ENCODE results near the gene LRRC7.

GRCh38 chr1:70085521-70085920 is 517.8 kb downstream of the LRRC7 start:
- TF ChIP-seq TEAD4 (IDR thresholded peaks at IDR 0.05; ENCODE audit: borderline replicate concordance, insufficient read depth) (no peak), EP300 (IDR thresholded peaks at IDR 0.05; ENCODE audit: borderline replicate concordance in 1 of 2, low read depth in 1 of 2, low read length in 1 of 2) (no peak), FOXM1 (IDR thresholded peaks at IDR 0.05; ENCODE audit: low read depth) (no peak), POLR2AphosphoS5 (IDR thresholded peaks at IDR 0.05; ENCODE audit: low read depth, low read length) (no peak), RXRA (IDR thresholded peaks at IDR 0.05; ENCODE audit: borderline replicate concordance, low read depth) (no peak), REST (IDR thresholded peaks at IDR 0.05; ENCODE audit: low read depth, low read length) (no peak), USF2 (IDR thresholded peaks at IDR 0.05; ENCODE audit: borderline replicate concordance, low read depth, low read length) (no peak), EZH2phosphoT487 (IDR thresholded peaks at IDR 0.05; ENCODE audit: borderline replicate concordance, low read depth) (no peak), TCF12 (IDR thresholded peaks at IDR 0.05) (no peak), MXI1 (IDR thresholded peaks at IDR 0.05; ENCODE audit: low read depth, low read length) (no peak), RFX5 (IDR thresholded peaks at IDR 0.05; ENCODE audit: low read length) (no peak)
- TF ChIP-seq, protein P1, sequence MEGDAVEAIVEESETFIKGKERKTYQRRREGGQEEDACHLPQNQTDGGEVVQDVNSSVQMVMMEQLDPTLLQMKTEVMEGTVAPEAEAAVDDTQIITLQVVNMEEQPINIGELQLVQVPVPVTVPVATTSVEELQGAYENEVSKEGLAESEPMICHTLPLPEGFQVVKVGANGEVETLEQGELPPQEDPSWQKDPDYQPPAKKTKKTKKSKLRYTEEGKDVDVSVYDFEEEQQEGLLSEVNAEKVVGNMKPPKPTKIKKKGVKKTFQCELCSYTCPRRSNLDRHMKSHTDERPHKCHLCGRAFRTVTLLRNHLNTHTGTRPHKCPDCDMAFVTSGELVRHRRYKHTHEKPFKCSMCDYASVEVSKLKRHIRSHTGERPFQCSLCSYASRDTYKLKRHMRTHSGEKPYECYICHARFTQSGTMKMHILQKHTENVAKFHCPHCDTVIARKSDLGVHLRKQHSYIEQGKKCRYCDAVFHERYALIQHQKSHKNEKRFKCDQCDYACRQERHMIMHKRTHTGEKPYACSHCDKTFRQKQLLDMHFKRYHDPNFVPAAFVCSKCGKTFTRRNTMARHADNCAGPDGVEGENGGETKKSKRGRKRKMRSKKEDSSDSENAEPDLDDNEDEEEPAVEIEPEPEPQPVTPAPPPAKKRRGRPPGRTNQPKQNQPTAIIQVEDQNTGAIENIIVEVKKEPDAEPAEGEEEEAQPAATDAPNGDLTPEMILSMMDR (IDR thresholded peaks at IDR 0.05) = no peak

Data from SK-N-SH (cell line).